BJ (cell line): ENCODE results near the gene SFXN1. TPM values are rescaled to one million over a fixed set of nuclear protein-coding genes. Genes with fewer than 3 reads are reported as not detected.
"Not testable (repeated sequence)": the region's sequence is repeated elsewhere in the genome, so short reads cannot be mapped to it uniquely, and the experiment has no call there.

ENCODE experiments used
- CTCF ChIA-PET: fragments of 350-600 bp; formaldehyde crosslinking; extraction: SDS; loops from one replicate; lab custom pipeline; 2021; ENCODE audit warnings: antibody characterized with exemption, inconsistent platforms; lab: Yijun Ruan, JAX
- POLR2A ChIA-PET: fragments of 300-600 bp; sonication (Branson Sonifier 250); formaldehyde crosslinking; extraction: SDS; loops from one replicate; lab custom pipeline; 2021; ENCODE audit warnings: antibody characterized with exemption; lab: Charles Lee
- DNase-seq: peaks from one replicate; pipeline ENCODE4 v3.0.0-alpha.2; 2011; ENCODE audit warnings: low read depth
- H3K27me3 ChIP-seq: 2 replicates; pipeline ENCODE4 v1.6.0; 2011; ENCODE audit warnings: low read length; ENCODE audit not compliant: control insufficient read depth, insufficient read depth
- H3K36me3 ChIP-seq: 2 replicates; pipeline ENCODE4 v1.5.1; 2011; ENCODE audit warnings: low read length; ENCODE audit not compliant: control insufficient read depth, insufficient read depth
- H3K4me3 ChIP-seq: 2 replicates; pipeline ENCODE4 v1.5.1; 2011; ENCODE audit warnings: low read depth, mild to moderate bottlenecking, control low read depth, low read length
- polyA plus RNA-seq: library from polyadenylated mRNA; depleted of rRNA; stranded (reverse); fragments of >200 nt; gene quantifications from 2 replicates; pipeline ENCODE4 v1.2.3, GENCODE V29; 2011
- TF ChIP-seq, protein P1 (sequence below): IDR thresholded peaks from 2 replicates; pipeline ENCODE4 v1.5.1; 2011; ENCODE audit warnings: low read depth, mild to moderate bottlenecking, control low read depth, inconsistent platforms, low read length, moderate library complexity; ENCODE audit not compliant: insufficient read depth

The SFXN1 gene
- polyA plus RNA-seq, 1 experiment: 89.9 TPM

DNA sequence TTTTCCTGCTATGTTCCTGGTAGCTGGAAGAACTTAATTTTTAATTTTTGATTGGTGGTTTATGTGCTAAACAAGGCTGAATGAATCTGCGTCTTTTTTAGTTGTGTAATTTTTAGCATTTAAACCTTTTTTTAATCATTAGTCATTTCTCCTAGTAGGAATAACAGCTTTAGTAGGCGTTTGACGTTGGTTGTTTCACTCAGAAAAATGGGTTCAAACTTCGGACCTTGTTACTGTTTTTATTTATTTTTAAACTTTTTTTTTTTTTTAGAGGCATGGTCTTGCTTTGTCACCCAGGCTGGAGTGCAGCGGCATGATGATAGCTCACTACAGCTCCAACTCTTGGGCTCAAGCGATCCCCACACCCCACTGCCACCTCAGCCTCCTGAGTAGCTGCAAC, 12.9 kb downstream of the SFXN1 start:
- Histone ChIP-seq H3K4me3 (no peak overlapping the region), H3K27me3 (no peaks in the 10 kb centered on the region), H3K36me3 (peaks cover 9% of the 10 kb centered on the region)
- no peak for DNase-seq
- TF ChIP-seq, protein P1, sequence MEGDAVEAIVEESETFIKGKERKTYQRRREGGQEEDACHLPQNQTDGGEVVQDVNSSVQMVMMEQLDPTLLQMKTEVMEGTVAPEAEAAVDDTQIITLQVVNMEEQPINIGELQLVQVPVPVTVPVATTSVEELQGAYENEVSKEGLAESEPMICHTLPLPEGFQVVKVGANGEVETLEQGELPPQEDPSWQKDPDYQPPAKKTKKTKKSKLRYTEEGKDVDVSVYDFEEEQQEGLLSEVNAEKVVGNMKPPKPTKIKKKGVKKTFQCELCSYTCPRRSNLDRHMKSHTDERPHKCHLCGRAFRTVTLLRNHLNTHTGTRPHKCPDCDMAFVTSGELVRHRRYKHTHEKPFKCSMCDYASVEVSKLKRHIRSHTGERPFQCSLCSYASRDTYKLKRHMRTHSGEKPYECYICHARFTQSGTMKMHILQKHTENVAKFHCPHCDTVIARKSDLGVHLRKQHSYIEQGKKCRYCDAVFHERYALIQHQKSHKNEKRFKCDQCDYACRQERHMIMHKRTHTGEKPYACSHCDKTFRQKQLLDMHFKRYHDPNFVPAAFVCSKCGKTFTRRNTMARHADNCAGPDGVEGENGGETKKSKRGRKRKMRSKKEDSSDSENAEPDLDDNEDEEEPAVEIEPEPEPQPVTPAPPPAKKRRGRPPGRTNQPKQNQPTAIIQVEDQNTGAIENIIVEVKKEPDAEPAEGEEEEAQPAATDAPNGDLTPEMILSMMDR: no peak
- ChIA-PET CTCF (interaction anchor here (1.0 kb wide), 1 partner anchor 26 kb away, joined by 4 read pairs; no protein-coding TSS in a partner anchor), POLR2A (no interaction called here)

DNA sequence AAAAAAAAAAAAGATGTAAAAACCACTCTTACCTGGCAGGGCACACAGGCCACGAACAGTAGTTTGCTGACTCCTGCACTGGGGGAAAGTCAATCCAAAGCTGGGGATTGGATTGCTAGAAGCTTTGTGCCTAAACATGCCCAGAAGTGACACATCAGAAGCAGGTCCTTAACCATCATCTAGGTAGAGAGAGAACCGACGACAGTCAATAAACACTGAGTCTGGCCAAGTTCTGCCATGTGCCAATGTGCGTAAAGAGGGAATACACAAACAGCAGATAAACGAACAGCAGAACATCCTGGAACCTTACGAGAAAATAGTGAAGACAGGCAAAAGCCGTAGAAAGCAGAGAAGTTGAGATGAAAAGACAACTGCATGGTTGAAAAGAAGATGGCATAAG, 14.9 kb downstream of the SFXN1 start:
- TF ChIP-seq, protein P1: no peak
- no peak for DNase-seq
- CTCF ChIA-PET: no interaction called here
- Histone ChIP-seq H3K4me3 (no peak overlapping the region), H3K27me3 (no peaks in the 10 kb centered on the region), H3K36me3 (peaks cover 8% of the 10 kb centered on the region)
- POLR2A ChIA-PET: no interaction called here

DNA sequence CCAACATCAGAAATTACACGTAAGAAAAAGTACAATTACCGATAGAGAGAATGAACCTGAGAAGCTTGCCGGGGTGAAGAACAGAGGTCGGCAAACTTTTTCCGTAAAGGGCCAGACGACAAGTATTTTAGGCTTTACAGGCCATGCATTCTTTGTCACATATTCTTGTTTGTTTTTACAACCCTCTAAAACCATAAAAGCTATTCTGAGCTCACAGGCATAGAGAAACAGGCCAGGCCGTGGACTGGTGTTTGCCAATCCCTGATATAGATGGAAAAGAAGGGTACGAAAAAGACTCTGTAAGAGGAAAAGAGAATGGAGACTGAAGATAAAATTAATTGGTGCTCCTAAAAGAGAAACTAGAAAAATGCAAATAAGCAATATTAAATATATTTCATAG, 15.4 kb downstream of the SFXN1 start:
- CTCF ChIA-PET: interaction anchor here (0.5 kb wide), 1 partner anchor 1176 kb away, joined by 3 read pairs; no protein-coding TSS in a partner anchor
- POLR2A ChIA-PET: no interaction called here
- TF ChIP-seq, protein P1: no peak
- Histone ChIP-seq H3K4me3 (no peak overlapping the region), H3K36me3 (peaks cover 8% of the 10 kb centered on the region), H3K27me3 (no peaks in the 10 kb centered on the region)
- DNase-seq: no peak

DNA sequence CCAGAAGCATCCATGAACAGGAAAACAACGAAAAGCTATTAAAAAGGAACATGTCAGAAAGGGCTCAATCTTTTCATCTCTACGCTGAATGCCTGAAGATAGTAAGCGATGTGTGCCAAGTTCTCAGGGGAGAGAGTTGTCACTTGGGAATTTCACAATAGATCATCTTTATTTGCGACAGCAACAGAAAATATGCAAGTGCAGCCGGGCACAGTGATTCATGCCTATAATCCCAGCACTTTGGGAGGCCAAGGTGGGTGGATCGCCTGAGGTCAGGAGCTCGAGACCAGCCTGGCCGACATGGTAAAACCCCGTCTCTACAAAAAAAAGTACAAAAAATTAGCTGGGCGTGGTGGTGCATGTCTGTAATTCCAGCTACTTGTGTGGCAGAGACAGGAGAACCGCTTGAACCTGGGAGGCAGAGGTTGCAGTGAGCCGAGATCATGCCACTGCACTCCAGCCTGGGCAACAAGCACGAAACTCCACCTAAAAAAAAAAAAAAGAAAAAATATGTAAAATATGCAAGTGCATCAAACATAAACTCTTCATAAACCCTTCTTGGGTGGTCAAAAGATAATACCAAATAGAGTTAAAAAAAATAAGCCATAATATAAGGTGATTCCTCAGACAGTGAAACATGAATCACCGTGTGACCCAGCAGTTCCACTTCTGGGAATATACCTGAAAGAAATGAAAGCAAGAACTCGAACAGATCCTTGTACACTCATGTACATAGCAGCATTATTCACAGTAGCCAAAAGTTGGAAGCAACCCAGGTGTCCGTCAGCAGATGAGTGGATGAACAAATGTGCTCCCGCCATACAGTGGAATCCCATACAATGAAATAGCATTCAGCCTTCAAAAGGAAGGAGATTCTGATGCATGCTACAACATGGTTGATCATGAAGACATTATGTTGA, 16.2 kb downstream of the SFXN1 start:
- no peak for DNase-seq
- peaks cover 8% of the 10 kb centered on the region for H3K36me3 ChIP-seq
- TF ChIP-seq, protein P1: no peak
- POLR2A ChIA-PET: no interaction called here
- H3K27me3 ChIP-seq: no peaks in the 10 kb centered on the region
- CTCF ChIA-PET: interaction anchor here (0.5 kb wide), 1 partner anchor 1176 kb away, joined by 3 read pairs; no protein-coding TSS in a partner anchor
- no peak overlapping the region for H3K4me3 ChIP-seq

DNA sequence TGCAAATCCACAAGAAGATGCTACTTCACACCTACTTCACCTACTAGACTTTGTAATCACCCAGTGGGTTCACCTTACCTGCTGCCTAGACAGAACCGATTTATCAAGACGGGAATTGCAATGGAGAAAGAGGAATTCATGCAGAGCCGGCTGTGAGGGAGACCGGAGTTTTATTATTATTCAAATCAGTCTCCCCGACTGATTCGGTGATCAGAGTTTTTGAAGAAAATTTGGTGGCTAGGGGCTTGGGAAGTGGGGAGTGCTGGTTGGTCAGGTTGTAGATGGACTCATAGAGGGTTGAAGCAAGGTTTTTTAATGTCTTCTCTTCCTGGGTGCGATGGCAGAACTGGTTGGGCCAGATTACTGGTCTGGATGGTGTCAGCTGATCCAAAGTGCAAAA, 23.4 kb downstream of the SFXN1 start:
- H3K4me3 ChIP-seq: no peak overlapping the region
- POLR2A ChIA-PET: no interaction called here
- CTCF ChIA-PET: no interaction called here
- DNase-seq: no peak
- no peaks in the 10 kb centered on the region for H3K27me3 ChIP-seq
- no peaks in the 10 kb centered on the region; the same call in none of the 2 replicates for H3K36me3 ChIP-seq
- TF ChIP-seq, protein P1: no peak

DNA sequence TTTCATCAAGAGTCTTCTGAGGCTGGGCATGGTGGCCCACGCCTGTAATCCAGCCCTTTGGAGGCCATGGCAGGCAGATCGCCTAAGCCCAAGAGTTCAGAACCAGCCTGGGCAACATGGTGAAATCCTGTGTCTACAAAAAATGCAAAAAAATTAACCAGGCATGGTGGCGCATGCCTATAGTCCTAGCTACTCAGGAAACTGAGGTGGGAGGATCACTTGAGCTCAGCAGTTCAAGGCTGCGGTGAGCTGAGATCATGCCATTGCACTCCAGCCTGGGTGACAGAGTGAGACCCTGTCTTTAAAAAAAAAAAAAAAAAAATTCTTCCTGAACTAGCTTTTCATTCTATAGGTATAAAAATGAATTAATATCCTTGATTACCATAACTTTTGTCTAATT, 29.3 kb downstream of the SFXN1 start:
- CTCF ChIA-PET, DNase-seq: not testable (repeated sequence)

More for the DNA sequence above, 29.3 kb downstream of the SFXN1 start:
- H3K36me3 ChIP-seq, H3K4me3 ChIP-seq, H3K27me3 ChIP-seq, POLR2A ChIA-PET: not testable (repeated sequence)
